ENCODE results near the gene DDX41.
"Not testable (repeated sequence)": the region's sequence is repeated elsewhere in the genome, so short reads cannot be mapped to it uniquely, and the experiment has no call there.

Gene DDX41

GRCh38 chr5:177516601-177517568, at the start of gene DDX41:
DDX41 (minus strand) TSS chr5:177516961; CDS start chr5:177516945, 16 bp downstream.
- DNase-seq: peak; percentile 95

- no peak for DNase-seq
Measured at GRCh38 chr5:177565046-177565445, 48.3 kb upstream of the DDX41 start.

GRCh38 chr5:177559446-177559941, 42.7 kb upstream of the DDX41 start:
- not testable (repeated sequence) for DNase-seq

- no peak for DNase-seq
Measured at GRCh38 chr5:177557796-177558195, 41.0 kb upstream of the DDX41 start.

GRCh38 chr5:177557041-177557647, 40.4 kb upstream of the DDX41 start:
- DNase-seq: no peak

- DNase-seq: no peak
Measured at GRCh38 chr5:177555665-177556064, 38.9 kb upstream of the DDX41 start.

GRCh38 chr5:177555228-177555627, 38.5 kb upstream of the DDX41 start:
- no peak for DNase-seq

- peak; percentile 63 for DNase-seq
Measured at GRCh38 chr5:177554474-177555111, 37.8 kb upstream of the DDX41 start, which contains the start of gene FAM193B. FAM193B (minus strand) TSS chr5:177554563; CDS start chr5:177554458, 105 bp downstream.

- no peak for DNase-seq
Measured at GRCh38 chr5:177553671-177554429, 37.1 kb upstream of the DDX41 start.

- DNase-seq: no peak
Measured at GRCh38 chr5:177552839-177553455, 36.2 kb upstream of the DDX41 start.

- DNase-seq: no peak
Measured at GRCh38 chr5:177550122-177550521, 33.4 kb upstream of the DDX41 start.

- no peak for DNase-seq
Measured at GRCh38 chr5:177548495-177548894, 31.7 kb upstream of the DDX41 start.

- no peak for DNase-seq
Measured at GRCh38 chr5:177547736-177548135, 31.0 kb upstream of the DDX41 start.

GRCh38 chr5:177546258-177546741, 29.5 kb upstream of the DDX41 start:
- DNase-seq: no peak

- no peak for DNase-seq
Measured at GRCh38 chr5:177545487-177546257, 28.9 kb upstream of the DDX41 start.

GRCh38 chr5:177542816-177543465, 26.2 kb upstream of the DDX41 start:
- DNase-seq: no peak

GRCh38 chr5:177540438-177540837, 23.7 kb upstream of the DDX41 start:
- DNase-seq: no peak

- DNase-seq: no peak
Measured at GRCh38 chr5:177539411-177539810, 22.6 kb upstream of the DDX41 start.

GRCh38 chr5:177538876-177539275, 22.1 kb upstream of the DDX41 start:
- no peak for DNase-seq
